Ascending aorta (tissue), 2 donors: Measurements from ENCODE around the gene PYGM. TPM values are rescaled to one million over a fixed set of nuclear protein-coding genes. Genes with fewer than 3 reads are reported as not detected.

Experiments used
- DNase-seq, 2 donors: peaks; one replicate each; pipeline ENCODE4 v3.0.0-alpha.2; 2019; ENCODE audit warnings: low spot score in 2 of 2
- H3K27ac ChIP-seq, 2 donors: fragments of 200-600 bp; sonication (generic); one replicate each; pipeline ENCODE4 v1.5.1; 2016 to 2017; ENCODE audit warnings: mild to moderate bottlenecking in 1 of 2
- H3K27me3 ChIP-seq: fragments of 200-600 bp; sonication (generic); one replicate; pipeline ENCODE4 v1.5.1; 2017
- H3K36me3 ChIP-seq, 2 donors: fragments of 200-600 bp; sonication (generic); one replicate each; pipeline ENCODE4 v1.5.1; 2016
- H3K4me1 ChIP-seq, 2 donors: fragments of 200-600 bp; sonication (generic); one replicate each; pipeline ENCODE4 v1.5.1; 2016 to 2017; ENCODE audit warnings: mild to moderate bottlenecking in 1 of 2
- H3K4me3 ChIP-seq, 2 donors: fragments of 200-600 bp; sonication (generic); one replicate each; pipeline ENCODE4 v1.5.1; 2016 to 2017; ENCODE audit warnings: mild to moderate bottlenecking in 1 of 2
- H3K9me3 ChIP-seq, 2 donors: fragments of 200-600 bp; sonication (generic); one replicate each; pipeline ENCODE4 v1.5.1; 2016
- intact Hi-C: fragments of 100-400 bp; cut with DNase I; formaldehyde crosslinking; loops from one replicate; pipeline ENCODE4 v1.15.1; 2023
- total RNA-seq: library from RNA; depleted of rRNA; stranded (reverse); fragments of >200 nt; gene quantifications from one replicate; pipeline ENCODE4 v1.1.0, GENCODE V29; 2016
- TF ChIP-seq, protein P1 (sequence below), 3 experiments: fragments of 200-600 bp in 2 of 3; fragments of 450-650 bp in 1 of 3; sonication (generic) in 2 of 3; IDR thresholded peaks; one replicate each; pipeline ENCODE4 v1.5.1; 2016 to 2019; ENCODE audit warnings: antibody characterized with exemption in 3 of 3, mild to moderate bottlenecking in 1 of 3, moderate library complexity in 1 of 3

The PYGM gene
- total RNA-seq, 1 donor from 2014 or later = 13.9 TPM

DNA sequence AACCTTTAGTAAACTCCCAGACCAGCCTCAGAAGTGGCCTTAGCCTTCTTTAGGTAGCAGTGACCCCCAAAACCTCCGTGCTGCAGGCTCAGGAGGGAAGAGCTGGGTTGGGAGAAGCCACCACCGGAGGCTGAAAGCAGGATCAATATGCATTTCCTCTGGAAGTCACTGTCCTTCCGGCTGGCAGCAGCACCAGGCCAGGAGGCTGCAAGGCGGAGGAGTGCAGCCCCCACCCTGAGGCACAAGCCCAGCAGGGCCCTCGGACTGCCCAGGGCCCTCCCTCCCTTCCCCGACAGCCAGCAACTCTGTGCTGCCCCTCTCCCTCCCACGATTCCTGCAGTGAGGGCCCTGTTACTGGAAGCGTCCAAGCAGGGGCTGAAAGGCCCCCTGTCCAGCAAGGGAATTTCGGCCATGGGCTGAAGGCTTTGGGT, 33.5 kb downstream of the PYGM start:
- intact Hi-C loops = no loop called here
- no peaks in the 10 kb centered on the region for H3K9me3 ChIP-seq
- H3K36me3 ChIP-seq = peaks cover 12 to 19% of the 10 kb centered on the region in 2 donors
- TF ChIP-seq, protein P1, sequence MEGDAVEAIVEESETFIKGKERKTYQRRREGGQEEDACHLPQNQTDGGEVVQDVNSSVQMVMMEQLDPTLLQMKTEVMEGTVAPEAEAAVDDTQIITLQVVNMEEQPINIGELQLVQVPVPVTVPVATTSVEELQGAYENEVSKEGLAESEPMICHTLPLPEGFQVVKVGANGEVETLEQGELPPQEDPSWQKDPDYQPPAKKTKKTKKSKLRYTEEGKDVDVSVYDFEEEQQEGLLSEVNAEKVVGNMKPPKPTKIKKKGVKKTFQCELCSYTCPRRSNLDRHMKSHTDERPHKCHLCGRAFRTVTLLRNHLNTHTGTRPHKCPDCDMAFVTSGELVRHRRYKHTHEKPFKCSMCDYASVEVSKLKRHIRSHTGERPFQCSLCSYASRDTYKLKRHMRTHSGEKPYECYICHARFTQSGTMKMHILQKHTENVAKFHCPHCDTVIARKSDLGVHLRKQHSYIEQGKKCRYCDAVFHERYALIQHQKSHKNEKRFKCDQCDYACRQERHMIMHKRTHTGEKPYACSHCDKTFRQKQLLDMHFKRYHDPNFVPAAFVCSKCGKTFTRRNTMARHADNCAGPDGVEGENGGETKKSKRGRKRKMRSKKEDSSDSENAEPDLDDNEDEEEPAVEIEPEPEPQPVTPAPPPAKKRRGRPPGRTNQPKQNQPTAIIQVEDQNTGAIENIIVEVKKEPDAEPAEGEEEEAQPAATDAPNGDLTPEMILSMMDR (IDR thresholded peaks at IDR 0.05) = no peak
- no peak for DNase-seq
- H3K4me1 ChIP-seq = peaks cover 0 to 7% of the 10 kb centered on the region in 2 donors
- H3K4me3 ChIP-seq = no peak overlapping the region
- H3K27me3 ChIP-seq = no peaks in the 10 kb centered on the region
- no peak overlapping the region for H3K27ac ChIP-seq

DNA sequence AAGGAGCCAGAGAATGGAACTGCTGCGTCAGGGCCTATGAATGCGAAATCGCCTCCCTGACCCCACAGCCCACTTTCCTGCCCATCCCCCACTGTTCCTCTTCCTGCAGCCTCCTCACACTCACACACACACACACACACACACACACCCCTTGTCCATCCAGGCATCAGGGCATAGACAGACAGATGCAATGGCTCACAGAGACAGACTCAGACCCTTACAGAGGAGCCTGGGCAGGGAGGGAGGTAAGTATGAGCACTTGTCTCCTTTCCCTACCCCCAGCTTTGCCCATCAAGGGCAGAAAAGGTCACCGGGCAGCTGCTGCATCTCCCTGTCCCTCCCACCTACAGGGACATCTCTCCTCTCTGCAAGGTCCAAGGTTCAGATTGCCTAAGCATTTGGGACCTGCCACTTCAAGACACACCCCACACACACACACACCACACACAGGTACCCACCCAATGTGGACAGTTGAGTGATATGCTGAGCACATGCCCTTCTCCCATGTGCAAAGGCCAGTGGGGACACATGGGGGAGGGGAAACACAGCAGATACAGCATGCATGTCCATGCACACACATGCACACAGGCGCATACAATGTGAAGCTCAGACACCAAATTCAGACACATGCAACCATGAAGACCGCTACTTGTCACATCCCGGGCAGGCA, 34.8 kb downstream of the PYGM start:
- no peak overlapping the region for H3K4me3 ChIP-seq
- H3K4me1 ChIP-seq = peaks cover 0 to 7% of the 10 kb centered on the region in 2 donors
- no peaks in the 10 kb centered on the region for H3K9me3 ChIP-seq
- intact Hi-C loops = no loop called here
- peaks cover 8 to 9% of the 10 kb centered on the region in 2 donors for H3K36me3 ChIP-seq
- TF ChIP-seq, protein P1 (IDR thresholded peaks at IDR 0.05) = no peak
- H3K27me3 ChIP-seq = no peaks in the 10 kb centered on the region
- no peak for DNase-seq
- no peak overlapping the region for H3K27ac ChIP-seq

DNA sequence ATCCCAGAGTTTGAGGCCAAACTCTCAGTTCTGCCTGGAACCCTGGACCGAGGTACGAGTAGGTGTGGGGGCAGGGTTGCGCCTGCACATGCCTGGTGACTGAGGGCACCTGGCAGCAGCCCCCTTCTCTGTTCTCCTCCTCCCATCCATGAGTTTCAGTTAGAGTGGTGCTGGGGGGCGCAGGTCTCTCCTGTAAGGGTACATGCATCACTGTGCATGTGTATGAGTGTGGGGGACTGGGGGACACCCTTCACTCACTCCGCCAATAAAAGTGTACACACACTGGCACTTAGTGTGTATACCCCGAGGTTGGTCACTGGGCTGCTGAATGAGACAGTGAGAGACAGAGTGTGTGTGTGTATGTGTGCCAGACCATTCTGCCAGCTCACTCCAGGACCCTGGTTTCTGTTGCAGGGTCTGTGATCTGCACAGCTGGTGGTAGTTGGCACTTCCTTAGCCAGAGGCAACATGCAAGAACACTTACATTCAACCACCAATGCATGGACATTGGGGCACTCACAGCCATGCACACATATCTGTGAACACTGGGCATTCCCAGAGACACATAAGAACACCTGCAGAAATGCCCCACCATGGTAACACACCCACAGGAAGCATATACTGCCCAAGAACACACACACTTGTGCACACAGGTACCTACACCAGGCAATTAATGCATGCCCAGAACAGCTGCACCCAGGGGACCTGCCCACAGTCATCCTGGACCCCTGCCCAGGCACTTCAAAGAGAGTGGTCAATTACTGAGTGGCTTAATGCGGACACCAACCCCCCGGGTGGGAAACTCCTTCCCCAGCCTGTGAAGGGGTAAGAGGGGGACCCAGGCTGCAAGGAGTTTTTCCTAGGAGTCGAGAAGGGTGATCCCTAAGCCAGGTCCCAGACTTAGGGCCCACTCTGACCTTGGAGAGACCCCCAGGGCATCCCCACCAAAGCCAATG, 35.6 kb downstream of the PYGM start:
- H3K4me3 ChIP-seq = no peak overlapping the region
- H3K9me3 ChIP-seq = no peaks in the 10 kb centered on the region
- no peak for DNase-seq
- H3K27me3 ChIP-seq = no peaks in the 10 kb centered on the region
- intact Hi-C loops = loop anchor here (1.0 kb wide), 3 partner anchors 36 to 171 kb away; no protein-coding TSS in a partner anchor
- TF ChIP-seq, protein P1 (IDR thresholded peaks at IDR 0.05) = no peak
- H3K36me3 ChIP-seq = peaks cover 5 to 8% of the 10 kb centered on the region in 2 donors
- H3K27ac ChIP-seq = no peak overlapping the region
- H3K4me1 ChIP-seq = peaks cover 0 to 7% of the 10 kb centered on the region in 2 donors

DNA sequence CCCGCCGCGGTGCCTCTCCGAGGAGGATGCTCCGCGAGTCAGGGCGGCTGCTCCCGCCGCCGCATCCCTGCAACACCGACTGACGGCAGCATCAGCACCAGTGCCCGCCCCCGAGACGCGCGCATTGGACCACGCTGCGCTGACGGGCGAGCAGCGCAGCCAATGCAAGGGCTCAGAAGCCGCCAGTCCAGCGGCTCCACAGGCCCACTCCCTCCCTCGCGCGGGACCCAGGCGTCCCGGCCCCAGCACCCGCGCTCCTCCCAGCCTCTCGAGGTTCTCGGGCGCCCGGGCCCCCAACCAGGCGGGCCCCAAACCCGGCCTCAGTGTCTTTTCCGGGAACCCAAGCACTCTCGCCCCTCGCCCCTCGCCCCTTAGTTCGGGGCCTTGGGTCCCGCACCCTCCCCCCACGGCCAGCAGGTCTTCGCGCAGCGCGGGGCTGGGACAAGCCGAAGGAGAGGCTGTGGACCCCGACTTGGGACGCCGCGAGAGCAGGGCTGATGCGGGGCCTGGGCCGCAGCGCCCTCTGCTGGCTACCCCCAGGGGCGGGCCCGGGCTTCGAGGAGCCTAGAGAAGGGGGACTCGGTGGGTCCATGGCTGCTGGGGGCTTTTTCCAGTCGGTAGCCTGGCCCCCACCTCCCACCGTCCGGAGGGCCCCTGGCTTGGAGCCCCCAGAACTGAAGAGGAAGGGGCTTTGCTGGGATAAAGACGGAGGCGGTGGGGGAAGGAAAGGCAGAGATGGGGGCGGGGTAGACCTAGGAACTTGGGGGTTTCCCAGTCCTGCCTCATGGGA, 36.5 kb downstream of the PYGM start, which contains the start of gene NRXN2:
Gene NRXN2 (minus strand): TSS at position 81 of the 790 bp plus-strand sequence. CDS start 9,498 bp downstream, outside the sequence.
- intact Hi-C loops = loop anchor here (1.0 kb wide), 3 partner anchors 35 to 170 kb away; no protein-coding TSS in a partner anchor
- DNase-seq = peak in 1 of 2 donors; percentile 85

More for the DNA sequence above, 36.5 kb downstream of the PYGM start, which contains the start of gene NRXN2:
- H3K36me3 ChIP-seq = peaks cover 0 to 8% of the 10 kb centered on the region in 2 donors
- H3K27ac ChIP-seq = peak within 1 kb of the TSS; percentile 36 to 61
- H3K27me3 ChIP-seq = no peaks in the 10 kb centered on the region
- peaks cover 0 to 7% of the 10 kb centered on the region in 2 donors for H3K4me1 ChIP-seq
- TF ChIP-seq, protein P1 (IDR thresholded peaks at IDR 0.05) = peak; percentile 94 to 100 (median 96)
- peak within 1 kb of the TSS; percentile 70 to 82 for H3K4me3 ChIP-seq
- no peaks in the 10 kb centered on the region for H3K9me3 ChIP-seq
